ENCODE measurements around the gene MEF2D.

MEF2D gene

DNA sequence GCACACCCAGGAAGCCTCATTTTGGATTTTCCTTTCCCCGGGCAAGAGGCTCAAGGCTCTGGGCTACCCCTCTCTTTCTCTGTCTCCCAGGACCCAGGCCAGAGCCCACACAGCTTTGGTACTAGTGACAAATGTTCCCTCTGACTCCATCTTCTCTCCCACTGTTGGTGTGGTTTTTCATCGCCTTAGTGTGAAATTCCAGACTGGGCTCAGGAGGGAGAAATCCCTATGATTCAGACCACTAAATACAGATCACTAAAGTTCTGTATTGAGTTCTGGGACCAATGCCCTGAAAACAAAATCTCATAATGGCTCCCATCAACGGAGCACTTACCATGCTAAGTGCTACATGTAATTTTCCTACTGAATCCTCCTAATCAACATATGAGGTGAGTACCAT, 45.7 kb upstream of the MEF2D start (continued):
- TF ChIP-seq, protein P1, sequence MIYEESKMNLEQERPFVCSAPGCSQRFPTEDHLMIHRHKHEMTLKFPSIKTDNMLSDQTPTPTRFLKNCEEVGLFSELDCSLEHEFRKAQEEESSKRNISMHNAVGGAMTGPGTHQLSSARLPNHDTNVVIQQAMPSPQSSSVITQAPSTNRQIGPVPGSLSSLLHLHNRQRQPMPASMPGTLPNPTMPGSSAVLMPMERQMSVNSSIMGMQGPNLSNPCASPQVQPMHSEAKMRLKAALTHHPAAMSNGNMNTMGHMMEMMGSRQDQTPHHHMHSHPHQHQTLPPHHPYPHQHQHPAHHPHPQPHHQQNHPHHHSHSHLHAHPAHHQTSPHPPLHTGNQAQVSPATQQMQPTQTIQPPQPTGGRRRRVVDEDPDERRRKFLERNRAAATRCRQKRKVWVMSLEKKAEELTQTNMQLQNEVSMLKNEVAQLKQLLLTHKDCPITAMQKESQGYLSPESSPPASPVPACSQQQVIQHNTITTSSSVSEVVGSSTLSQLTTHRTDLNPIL (CRISPR knock-in tag; IDR thresholded peaks at IDR 0.05; ENCODE audit: low read depth), result no peak
- TF ChIP-seq PPARA (CRISPR knock-in tag; IDR thresholded peaks at IDR 0.05; ENCODE audit: borderline replicate concordance) (no peak), ZFP3 (CRISPR knock-in tag; IDR thresholded peaks at IDR 0.05) (no peak), RARB (CRISPR knock-in tag; IDR thresholded peaks at IDR 0.05) (no peak), SNAI2 (CRISPR knock-in tag; IDR thresholded peaks at IDR 0.05) (no peak), ZNF70 (CRISPR knock-in tag; IDR thresholded peaks at IDR 0.05) (no peak), TOX (CRISPR knock-in tag; IDR thresholded peaks at IDR 0.05; ENCODE audit: borderline replicate concordance) (no peak), OSR1 (CRISPR knock-in tag; IDR thresholded peaks at IDR 0.05) (no peak), CSDC2 (CRISPR knock-in tag; IDR thresholded peaks at IDR 0.05) (no peak), ISL1 (CRISPR knock-in tag; IDR thresholded peaks at IDR 0.05) (no peak)
- TF ChIP-seq, protein P2, sequence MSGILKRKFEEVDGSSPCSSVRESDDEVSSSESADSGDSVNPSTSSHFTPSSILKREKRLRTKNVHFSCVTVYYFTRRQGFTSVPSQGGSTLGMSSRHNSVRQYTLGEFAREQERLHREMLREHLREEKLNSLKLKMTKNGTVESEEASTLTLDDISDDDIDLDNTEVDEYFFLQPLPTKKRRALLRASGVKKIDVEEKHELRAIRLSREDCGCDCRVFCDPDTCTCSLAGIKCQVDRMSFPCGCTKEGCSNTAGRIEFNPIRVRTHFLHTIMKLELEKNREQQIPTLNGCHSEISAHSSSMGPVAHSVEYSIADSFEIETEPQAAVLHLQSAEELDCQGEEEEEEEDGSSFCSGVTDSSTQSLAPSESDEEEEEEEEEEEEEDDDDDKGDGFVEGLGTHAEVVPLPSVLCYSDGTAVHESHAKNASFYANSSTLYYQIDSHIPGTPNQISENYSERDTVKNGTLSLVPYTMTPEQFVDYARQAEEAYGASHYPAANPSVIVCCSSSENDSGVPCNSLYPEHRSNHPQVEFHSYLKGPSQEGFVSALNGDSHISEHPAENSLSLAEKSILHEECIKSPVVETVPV (CRISPR knock-in tag; IDR thresholded peaks at IDR 0.05), result no peak

- ATAC-seq, result no peak
- TF ChIP-seq PPARA (CRISPR knock-in tag; IDR thresholded peaks at IDR 0.05; ENCODE audit: borderline replicate concordance) (no peak), ZNF8 (CRISPR knock-in tag; IDR thresholded peaks at IDR 0.05) (no peak), ZFP3 (CRISPR knock-in tag; IDR thresholded peaks at IDR 0.05) (no peak), GLIS3 (CRISPR knock-in tag; IDR thresholded peaks at IDR 0.05) (no peak), TCF4 (CRISPR knock-in tag; IDR thresholded peaks at IDR 0.05; ENCODE audit: borderline replicate concordance) (no peak)
- TF ChIP-seq, protein P1 (CRISPR knock-in tag; IDR thresholded peaks at IDR 0.05; ENCODE audit: low read depth), result no peak
Measured at GRCh38 chr1:156544592-156545102, 44.1 kb upstream of the MEF2D start.

DNA sequence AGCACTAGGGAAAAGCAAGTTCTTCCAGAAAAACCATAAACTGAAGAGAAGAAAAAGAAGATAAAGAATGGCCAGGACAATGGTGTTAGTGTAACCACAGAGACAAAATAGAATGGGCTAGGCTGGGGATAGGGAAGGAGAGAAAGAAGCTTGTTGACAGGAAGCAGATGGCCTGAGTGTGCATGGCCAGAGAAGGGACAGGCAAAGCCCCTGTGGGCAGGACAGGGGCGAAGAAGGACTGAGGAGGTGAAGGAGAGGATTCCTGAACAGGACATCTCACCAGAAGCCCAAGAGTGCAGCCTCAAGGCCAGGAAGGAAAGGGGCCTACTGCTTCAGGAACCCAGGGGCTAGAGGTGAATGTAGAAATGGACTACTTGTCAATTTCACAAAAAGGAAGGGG, 42.5 kb upstream of the MEF2D start:
- ATAC-seq, result no peak
- TF ChIP-seq SNAI2 (CRISPR knock-in tag; IDR thresholded peaks at IDR 0.05), result no peak

GRCh38 chr1:156540955-156541354, 40.4 kb upstream of the MEF2D start:
- TF ChIP-seq ESRRG (CRISPR knock-in tag; IDR thresholded peaks at IDR 0.05), result no peak
- no peak for TF ChIP-seq RARB (CRISPR knock-in tag; IDR thresholded peaks at IDR 0.05)
- TF ChIP-seq ZFP3 (CRISPR knock-in tag; IDR thresholded peaks at IDR 0.05), result no peak
- no peak for TF ChIP-seq TSHZ2 (CRISPR knock-in tag; IDR thresholded peaks at IDR 0.05)
- no peak for TF ChIP-seq TOX (CRISPR knock-in tag; IDR thresholded peaks at IDR 0.05; ENCODE audit: borderline replicate concordance)
- no peak for TF ChIP-seq ZNF8 (CRISPR knock-in tag; IDR thresholded peaks at IDR 0.05)
- TF ChIP-seq SNAI2 (CRISPR knock-in tag; IDR thresholded peaks at IDR 0.05), result no peak
- TF ChIP-seq, protein P1 (CRISPR knock-in tag; IDR thresholded peaks at IDR 0.05; ENCODE audit: low read depth), result no peak
- TF ChIP-seq, protein P2 (CRISPR knock-in tag; IDR thresholded peaks at IDR 0.05), result no peak
- TF ChIP-seq ISL1 (CRISPR knock-in tag; IDR thresholded peaks at IDR 0.05), result no peak
- no peak for TF ChIP-seq ZNF565 (CRISPR knock-in tag; conservative IDR thresholded peaks at IDR 0.05; ENCODE audit: low read depth)
- TF ChIP-seq ZC3H10 (CRISPR knock-in tag; IDR thresholded peaks at IDR 0.05), result no peak
- TF ChIP-seq BACH2 (CRISPR knock-in tag; IDR thresholded peaks at IDR 0.05; ENCODE audit: borderline replicate concordance), result no peak
- no peak for TF ChIP-seq PATZ1 (CRISPR knock-in tag; IDR thresholded peaks at IDR 0.05; ENCODE audit: borderline replicate concordance)
- no peak for TF ChIP-seq ZFP30 (CRISPR knock-in tag; IDR thresholded peaks at IDR 0.05)
- no peak for TF ChIP-seq TCF4 (CRISPR knock-in tag; IDR thresholded peaks at IDR 0.05; ENCODE audit: borderline replicate concordance)
- TF ChIP-seq POU6F1 (CRISPR knock-in tag; IDR thresholded peaks at IDR 0.05; ENCODE audit: borderline replicate concordance, low read depth), result no peak
- no peak for TF ChIP-seq ZNF70 (CRISPR knock-in tag; IDR thresholded peaks at IDR 0.05)
- no peak for ATAC-seq
